ENCODE measurements around the gene DCST1.
A peak's percentile ranks its signal among the peaks of the same experiment; 100 is the strongest.

- TF ChIP-seq CTCF (IDR thresholded peaks at IDR 0.05; ENCODE audit: low read depth, low read length) (no peak), MAX (IDR thresholded peaks at IDR 0.05; ENCODE audit: low read depth, low read length) (peak; percentile 96), POLR2A (IDR thresholded peaks at IDR 0.05; ENCODE audit: extremely low read depth, insufficient read length) (peak; percentile 68)
These were observed 33.8 kb upstream of the DCST1 start for GRCh38 chr1:154999571-155000410.
